ENCODE results near the gene RRM2.
"Not testable (repeated sequence)": the region's sequence is repeated elsewhere in the genome, so short reads cannot be mapped to it uniquely, and the experiment has no call there.

- not testable (repeated sequence) for TF ChIP-seq CTCF, POLR2A (IDR thresholded peaks at IDR 0.05)
Observed at GRCh38 chr2:10091889-10092244, 30.7 kb upstream of the RRM2 start.
